Measurements from ENCODE around the gene SDCCAG8. TPM values are rescaled to one million over a fixed set of nuclear protein-coding genes. Genes with fewer than 3 reads are reported as not detected.

SDCCAG8 gene
- total and polyA plus RNA-seq, 4 donors: 8.5 to 25.8 (median 17.5) TPM

DNA sequence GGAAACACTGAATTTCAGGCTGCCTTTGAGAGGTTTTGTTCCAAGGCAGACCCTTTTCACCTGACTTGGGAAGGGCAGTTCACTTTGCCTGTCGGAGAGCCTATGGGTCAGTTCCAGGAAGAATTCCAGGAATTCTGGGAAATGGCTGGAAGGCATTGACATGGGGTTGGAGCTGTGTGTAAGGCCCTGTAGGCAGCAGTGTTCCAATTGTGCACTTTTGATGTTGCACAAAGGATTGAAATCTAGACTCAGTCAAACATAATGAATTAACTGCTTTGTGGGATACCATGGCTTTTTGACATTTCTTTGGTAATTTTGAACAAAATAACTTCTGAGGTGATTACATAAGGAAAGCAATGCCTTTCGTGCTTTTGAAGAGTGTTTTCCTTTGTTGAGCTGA, 184.6 kb downstream of the SDCCAG8 start:
- no peaks in the 10 kb centered on the region for H3K9me3 ChIP-seq (ENCODE audit: control insufficient read depth in 4 of 4, low read length in 3 of 4)
- no peaks in the 10 kb centered on the region for H3K36me3 ChIP-seq (ENCODE audit: control insufficient read depth in 4 of 4, insufficient read depth in 3 of 4, low read depth in 1 of 4, low read length in 3 of 4)
- no peak for DNase-seq (ENCODE audit: low spot score)
- no peak overlapping the region for H3K27ac ChIP-seq (ENCODE audit: low read depth in 1 of 2, low read length in 2 of 2)
- WGBS: 78% methylated on average over 2 of the region's 2 CpGs
- H3K9ac ChIP-seq (ENCODE audit: low read depth in 1 of 2, low read length in 2 of 2): no peak overlapping the region
- no peak overlapping the region for H3K4me3 ChIP-seq (ENCODE audit: low read depth in 1 of 3, low read length in 3 of 3)
- peaks cover 0 to 8% (median 1%) of the 10 kb centered on the region in 4 donors for H3K4me1 ChIP-seq (ENCODE audit: control insufficient read depth in 4 of 4, insufficient read depth in 4 of 4, low read length in 3 of 4)
- H3K27me3 ChIP-seq (ENCODE audit: control insufficient read depth in 4 of 4, insufficient read depth in 4 of 4, low read length in 3 of 4): no peaks in the 10 kb centered on the region
- TF ChIP-seq, protein P1, sequence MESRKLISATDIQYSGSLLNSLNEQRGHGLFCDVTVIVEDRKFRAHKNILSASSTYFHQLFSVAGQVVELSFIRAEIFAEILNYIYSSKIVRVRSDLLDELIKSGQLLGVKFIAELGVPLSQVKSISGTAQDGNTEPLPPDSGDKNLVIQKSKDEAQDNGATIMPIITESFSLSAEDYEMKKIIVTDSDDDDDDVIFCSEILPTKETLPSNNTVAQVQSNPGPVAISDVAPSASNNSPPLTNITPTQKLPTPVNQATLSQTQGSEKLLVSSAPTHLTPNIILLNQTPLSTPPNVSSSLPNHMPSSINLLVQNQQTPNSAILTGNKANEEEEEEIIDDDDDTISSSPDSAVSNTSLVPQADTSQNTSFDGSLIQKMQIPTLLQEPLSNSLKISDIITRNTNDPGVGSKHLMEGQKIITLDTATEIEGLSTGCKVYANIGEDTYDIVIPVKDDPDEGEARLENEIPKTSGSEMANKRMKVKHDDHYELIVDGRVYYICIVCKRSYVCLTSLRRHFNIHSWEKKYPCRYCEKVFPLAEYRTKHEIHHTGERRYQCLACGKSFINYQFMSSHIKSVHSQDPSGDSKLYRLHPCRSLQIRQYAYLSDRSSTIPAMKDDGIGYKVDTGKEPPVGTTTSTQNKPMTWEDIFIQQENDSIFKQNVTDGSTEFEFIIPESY (IDR thresholded peaks at IDR 0.05): no peak
- TF ChIP-seq, protein P2, sequence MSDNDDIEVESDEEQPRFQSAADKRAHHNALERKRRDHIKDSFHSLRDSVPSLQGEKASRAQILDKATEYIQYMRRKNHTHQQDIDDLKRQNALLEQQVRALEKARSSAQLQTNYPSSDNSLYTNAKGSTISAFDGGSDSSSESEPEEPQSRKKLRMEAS (IDR thresholded peaks at IDR 0.05): no peak
- TF ChIP-seq, protein P3, sequence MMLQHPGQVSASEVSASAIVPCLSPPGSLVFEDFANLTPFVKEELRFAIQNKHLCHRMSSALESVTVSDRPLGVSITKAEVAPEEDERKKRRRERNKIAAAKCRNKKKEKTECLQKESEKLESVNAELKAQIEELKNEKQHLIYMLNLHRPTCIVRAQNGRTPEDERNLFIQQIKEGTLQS (IDR thresholded peaks at IDR 0.05): no peak
- TF ChIP-seq RAD21 (IDR thresholded peaks at IDR 0.05) (no peak), FOXA1 (IDR thresholded peaks at IDR 0.05) (no peak), EGR1 (IDR thresholded peaks at IDR 0.05; ENCODE audit: low read depth in 2 of 2) (no peak), NR2F2 (IDR thresholded peaks at IDR 0.05) (no peak), TAF1 (conservative IDR thresholded peaks at IDR 0.05) (no peak), YY1 (IDR thresholded peaks at IDR 0.05) (no peak)
- TF ChIP-seq, protein P4, sequence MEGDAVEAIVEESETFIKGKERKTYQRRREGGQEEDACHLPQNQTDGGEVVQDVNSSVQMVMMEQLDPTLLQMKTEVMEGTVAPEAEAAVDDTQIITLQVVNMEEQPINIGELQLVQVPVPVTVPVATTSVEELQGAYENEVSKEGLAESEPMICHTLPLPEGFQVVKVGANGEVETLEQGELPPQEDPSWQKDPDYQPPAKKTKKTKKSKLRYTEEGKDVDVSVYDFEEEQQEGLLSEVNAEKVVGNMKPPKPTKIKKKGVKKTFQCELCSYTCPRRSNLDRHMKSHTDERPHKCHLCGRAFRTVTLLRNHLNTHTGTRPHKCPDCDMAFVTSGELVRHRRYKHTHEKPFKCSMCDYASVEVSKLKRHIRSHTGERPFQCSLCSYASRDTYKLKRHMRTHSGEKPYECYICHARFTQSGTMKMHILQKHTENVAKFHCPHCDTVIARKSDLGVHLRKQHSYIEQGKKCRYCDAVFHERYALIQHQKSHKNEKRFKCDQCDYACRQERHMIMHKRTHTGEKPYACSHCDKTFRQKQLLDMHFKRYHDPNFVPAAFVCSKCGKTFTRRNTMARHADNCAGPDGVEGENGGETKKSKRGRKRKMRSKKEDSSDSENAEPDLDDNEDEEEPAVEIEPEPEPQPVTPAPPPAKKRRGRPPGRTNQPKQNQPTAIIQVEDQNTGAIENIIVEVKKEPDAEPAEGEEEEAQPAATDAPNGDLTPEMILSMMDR (IDR thresholded peaks at IDR 0.05; ENCODE audit: low read depth, low read length, missing input control): no peak

DNA sequence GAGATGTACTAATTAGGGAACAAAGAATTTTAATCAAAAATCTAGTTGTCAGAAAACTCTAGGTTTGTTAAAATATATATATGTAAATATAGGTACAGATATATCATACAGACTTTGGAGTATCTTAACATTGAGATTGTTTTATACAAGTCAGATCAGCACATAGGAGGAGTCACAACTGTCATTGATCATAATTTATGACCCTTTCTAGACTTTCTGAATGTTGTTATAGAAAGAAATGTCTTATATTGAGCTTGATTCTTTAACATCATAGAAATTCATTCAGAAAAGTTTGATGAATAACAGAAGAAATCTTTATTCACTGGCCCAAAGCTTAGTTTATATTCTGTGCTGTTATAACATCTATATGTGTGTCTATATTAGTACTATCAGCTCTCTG, 185.8 kb downstream of the SDCCAG8 start:
- no peaks in the 10 kb centered on the region for H3K36me3 ChIP-seq (ENCODE audit: control insufficient read depth in 4 of 4, insufficient read depth in 3 of 4, low read depth in 1 of 4, low read length in 3 of 4)
- no peak overlapping the region for H3K4me3 ChIP-seq (ENCODE audit: low read depth in 1 of 3, low read length in 3 of 3)
- DNase-seq (ENCODE audit: low spot score): no peak
- no peaks in the 10 kb centered on the region for H3K9me3 ChIP-seq (ENCODE audit: control insufficient read depth in 4 of 4, low read length in 3 of 4)
- no peaks in the 10 kb centered on the region for H3K27me3 ChIP-seq (ENCODE audit: control insufficient read depth in 4 of 4, insufficient read depth in 4 of 4, low read length in 3 of 4)
- TF ChIP-seq FOXA1 (IDR thresholded peaks at IDR 0.05) (no peak), RAD21 (IDR thresholded peaks at IDR 0.05) (no peak), SP1 (IDR thresholded peaks at IDR 0.05) (no peak), JUND (IDR thresholded peaks at IDR 0.05) (no peak), TAF1 (conservative IDR thresholded peaks at IDR 0.05) (no peak), HNF4A (conservative IDR thresholded peaks at IDR 0.05) (no peak), RXRA (IDR thresholded peaks at IDR 0.05) (no peak), YY1 (IDR thresholded peaks at IDR 0.05) (no peak)
- TF ChIP-seq, protein P5, sequence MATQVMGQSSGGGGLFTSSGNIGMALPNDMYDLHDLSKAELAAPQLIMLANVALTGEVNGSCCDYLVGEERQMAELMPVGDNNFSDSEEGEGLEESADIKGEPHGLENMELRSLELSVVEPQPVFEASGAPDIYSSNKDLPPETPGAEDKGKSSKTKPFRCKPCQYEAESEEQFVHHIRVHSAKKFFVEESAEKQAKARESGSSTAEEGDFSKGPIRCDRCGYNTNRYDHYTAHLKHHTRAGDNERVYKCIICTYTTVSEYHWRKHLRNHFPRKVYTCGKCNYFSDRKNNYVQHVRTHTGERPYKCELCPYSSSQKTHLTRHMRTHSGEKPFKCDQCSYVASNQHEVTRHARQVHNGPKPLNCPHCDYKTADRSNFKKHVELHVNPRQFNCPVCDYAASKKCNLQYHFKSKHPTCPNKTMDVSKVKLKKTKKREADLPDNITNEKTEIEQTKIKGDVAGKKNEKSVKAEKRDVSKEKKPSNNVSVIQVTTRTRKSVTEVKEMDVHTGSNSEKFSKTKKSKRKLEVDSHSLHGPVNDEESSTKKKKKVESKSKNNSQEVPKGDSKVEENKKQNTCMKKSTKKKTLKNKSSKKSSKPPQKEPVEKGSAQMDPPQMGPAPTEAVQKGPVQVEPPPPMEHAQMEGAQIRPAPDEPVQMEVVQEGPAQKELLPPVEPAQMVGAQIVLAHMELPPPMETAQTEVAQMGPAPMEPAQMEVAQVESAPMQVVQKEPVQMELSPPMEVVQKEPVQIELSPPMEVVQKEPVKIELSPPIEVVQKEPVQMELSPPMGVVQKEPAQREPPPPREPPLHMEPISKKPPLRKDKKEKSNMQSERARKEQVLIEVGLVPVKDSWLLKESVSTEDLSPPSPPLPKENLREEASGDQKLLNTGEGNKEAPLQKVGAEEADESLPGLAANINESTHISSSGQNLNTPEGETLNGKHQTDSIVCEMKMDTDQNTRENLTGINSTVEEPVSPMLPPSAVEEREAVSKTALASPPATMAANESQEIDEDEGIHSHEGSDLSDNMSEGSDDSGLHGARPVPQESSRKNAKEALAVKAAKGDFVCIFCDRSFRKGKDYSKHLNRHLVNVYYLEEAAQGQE (IDR thresholded peaks at IDR 0.05): no peak
- TF ChIP-seq, protein P3 (IDR thresholded peaks at IDR 0.05): no peak
- TF ChIP-seq, protein P1 (IDR thresholded peaks at IDR 0.05): no peak
- TF ChIP-seq, protein P4 (IDR thresholded peaks at IDR 0.05; ENCODE audit: low read depth, low read length, missing input control): no peak
- no peak overlapping the region for H3K9ac ChIP-seq (ENCODE audit: low read depth in 1 of 2, low read length in 2 of 2)
- no peak overlapping the region for H3K27ac ChIP-seq (ENCODE audit: low read depth in 1 of 2, low read length in 2 of 2)
- peaks cover 0 to 8% (median 1%) of the 10 kb centered on the region in 4 donors for H3K4me1 ChIP-seq (ENCODE audit: control insufficient read depth in 4 of 4, insufficient read depth in 4 of 4, low read length in 3 of 4)
